Vagina (tissue), 2 donors: ENCODE measurements around the gene FOXD4L1. TPM values are rescaled to one million over a fixed set of nuclear protein-coding genes. Genes with fewer than 3 reads are reported as not detected.
A peak's percentile ranks its signal among the peaks of the same experiment; 100 is the strongest.
"Not testable (repeated sequence)": the region's sequence is repeated elsewhere in the genome, so short reads cannot be mapped to it uniquely, and the experiment has no call there.

Source experiments
- DNase-seq, 2 donors: peaks; one replicate each; pipeline ENCODE4 v3.0.0-alpha.2; 2017; ENCODE audit errors: extremely low spot score in 2 of 2
- H3K27ac ChIP-seq: fragments of 200-600 bp; sonication (generic); one replicate; pipeline ENCODE4 v1.5.1; 2019
- H3K27me3 ChIP-seq: fragments of 200-600 bp; sonication (generic); one replicate; pipeline ENCODE4 v1.5.1; 2019
- H3K36me3 ChIP-seq, 2 donors: fragments of 200-600 bp; sonication (generic); one replicate each; pipeline ENCODE4 v1.5.1; 2017 to 2019
- H3K4me1 ChIP-seq: fragments of 200-600 bp; sonication (generic); one replicate; pipeline ENCODE4 v1.5.1; 2019
- H3K4me3 ChIP-seq, 2 donors: fragments of 200-600 bp; sonication (generic); 1 replicate in 1 of 2; 2 replicates in 1 of 2; pipeline ENCODE4 v1.5.1; 2016 to 2019
- H3K9me3 ChIP-seq: fragments of 200-600 bp; sonication (generic); one replicate; pipeline ENCODE4 v1.5.1; 2019
- intact Hi-C: fragments of 100-400 bp; cut with DNase I; formaldehyde crosslinking; loops from one replicate; pipeline ENCODE4 v1.15.1; 2023
- total RNA-seq: library from RNA; depleted of rRNA; stranded (reverse); fragments of >200 nt; gene quantifications from one replicate; pipeline ENCODE4 v1.2.3, GENCODE V29; 2016

Gene FOXD4L1
- total RNA-seq = not detected

GRCh38 chr2:113498365-113498764, at the start of gene FOXD4L1:
Gene FOXD4L1, plus strand, starts transcription at chr2:113498665. Its CDS starts 592 bp downstream, at chr2:113499257.
- intact Hi-C loops, H3K36me3 ChIP-seq, H3K9me3 ChIP-seq, DNase-seq, H3K27ac ChIP-seq, H3K4me3 ChIP-seq, H3K4me1 ChIP-seq, H3K27me3 ChIP-seq: not testable (repeated sequence)

GRCh38 chr2:113465770-113466169, 32.7 kb upstream of the FOXD4L1 start:
- DNase-seq, H3K9me3 ChIP-seq, H3K4me1 ChIP-seq, intact Hi-C loops, H3K36me3 ChIP-seq, H3K27ac ChIP-seq, H3K4me3 ChIP-seq, H3K27me3 ChIP-seq: not testable (repeated sequence)

- H3K27ac ChIP-seq, H3K4me1 ChIP-seq, H3K4me3 ChIP-seq, H3K9me3 ChIP-seq, H3K36me3 ChIP-seq, DNase-seq, intact Hi-C loops, H3K27me3 ChIP-seq: not testable (repeated sequence)
Observed at GRCh38 chr2:113476688-113477368, 21.6 kb upstream of the FOXD4L1 start.

- H3K4me3 ChIP-seq, H3K27ac ChIP-seq, H3K36me3 ChIP-seq, H3K4me1 ChIP-seq, H3K27me3 ChIP-seq, H3K9me3 ChIP-seq, intact Hi-C loops, DNase-seq: not testable (repeated sequence)
Observed at GRCh38 chr2:113496527-113496926, 1.9 kb upstream of the FOXD4L1 start.

- H3K36me3 ChIP-seq, intact Hi-C loops, H3K4me3 ChIP-seq, H3K9me3 ChIP-seq, H3K27ac ChIP-seq, H3K27me3 ChIP-seq, H3K4me1 ChIP-seq, DNase-seq: not testable (repeated sequence)
Observed at GRCh38 chr2:113499019-113499885, 787 bp downstream of the FOXD4L1 start.

GRCh38 chr2:113499886-113500722, 1.6 kb downstream of the FOXD4L1 start:
- not testable (repeated sequence) for H3K4me3 ChIP-seq, H3K27me3 ChIP-seq

GRCh38 chr2:113500723-113501038, 2.2 kb downstream of the FOXD4L1 start:
- H3K27ac ChIP-seq, DNase-seq, H3K9me3 ChIP-seq, H3K4me1 ChIP-seq, H3K36me3 ChIP-seq, H3K4me3 ChIP-seq, intact Hi-C loops, H3K27me3 ChIP-seq: not testable (repeated sequence)

More at GRCh38 chr2:113499886-113500722, 1.6 kb downstream of the FOXD4L1 start:
- H3K36me3 ChIP-seq, H3K4me1 ChIP-seq, H3K9me3 ChIP-seq, intact Hi-C loops, H3K27ac ChIP-seq, DNase-seq: not testable (repeated sequence)

GRCh38 chr2:113502216-113503093, 4.0 kb downstream of the FOXD4L1 start:
- H3K27me3 ChIP-seq, H3K4me1 ChIP-seq, H3K9me3 ChIP-seq, H3K27ac ChIP-seq, intact Hi-C loops, DNase-seq, H3K36me3 ChIP-seq: not testable (repeated sequence)
- peak overlapping the region in 1 of 2 donors; percentile 53 for H3K4me3 ChIP-seq

GRCh38 chr2:113503094-113504042, 4.9 kb downstream of the FOXD4L1 start:
- peak overlapping the region in 1 of 2 donors; percentile 53 for H3K4me3 ChIP-seq
- H3K27ac ChIP-seq, intact Hi-C loops, DNase-seq, H3K4me1 ChIP-seq, H3K9me3 ChIP-seq, H3K36me3 ChIP-seq, H3K27me3 ChIP-seq: not testable (repeated sequence)

GRCh38 chr2:113504081-113504480, 5.6 kb downstream of the FOXD4L1 start:
- intact Hi-C loops, H3K27ac ChIP-seq, DNase-seq, H3K36me3 ChIP-seq, H3K4me3 ChIP-seq, H3K9me3 ChIP-seq, H3K27me3 ChIP-seq, H3K4me1 ChIP-seq: not testable (repeated sequence)

- H3K27me3 ChIP-seq, H3K4me1 ChIP-seq, intact Hi-C loops, H3K9me3 ChIP-seq, H3K27ac ChIP-seq, DNase-seq, H3K36me3 ChIP-seq, H3K4me3 ChIP-seq: not testable (repeated sequence)
Observed at GRCh38 chr2:113507394-113508140, 9.1 kb downstream of the FOXD4L1 start.
